ENCODE results near the gene UBE2E1. TPM values are rescaled to one million over a fixed set of nuclear protein-coding genes. Genes with fewer than 3 reads are reported as not detected.

The UBE2E1 gene
- total and polyA plus RNA-seq, 2 experiments from 2014 or later = 39.9 to 120 TPM

GRCh38 chr3:23762214-23762613, 43.5 kb upstream of the UBE2E1 start (continued):
- TF ChIP-seq ZNF462 (CRISPR knock-in tag; IDR thresholded peaks at IDR 0.05) = no peak
- no peak for TF ChIP-seq NANOG (IDR thresholded peaks at IDR 0.05; ENCODE audit: borderline replicate concordance)
- no peak for TF ChIP-seq CREB1 (CRISPR knock-in tag; IDR thresholded peaks at IDR 0.05; ENCODE audit: low read depth)
- no peak for TF ChIP-seq JUNB (IDR thresholded peaks at IDR 0.05; ENCODE audit: unreplicated experiment)
- TF ChIP-seq ETS1 (IDR thresholded peaks at IDR 0.05) = no peak
- no peak for TF ChIP-seq CTCF (conservative IDR thresholded peaks at IDR 0.05; ENCODE audit: low read depth in 2 of 2)
- TF ChIP-seq POLR2AphosphoS5 (IDR thresholded peaks at IDR 0.05; ENCODE audit: low read depth) = no peak

Measured in GM23338 (cell line).